Uterus (tissue), 4 donors: ENCODE data around the gene DNAJB8. TPM values are rescaled to one million over a fixed set of nuclear protein-coding genes. Genes with fewer than 3 reads are reported as not detected.

ENCODE experiments used
- DNase-seq, 2 donors: peaks; one replicate each; pipeline ENCODE4 v3.0.0-alpha.2; 2019 to 2020
- H3K27ac ChIP-seq, 2 donors: fragments of 200-600 bp; sonication (generic); 1 replicate in 1 of 2; 2 replicates in 1 of 2; pipeline ENCODE4 v1.5.1; 2016 to 2018
- H3K27me3 ChIP-seq, 2 donors: fragments of 200-600 bp; sonication (generic); one replicate each; pipeline ENCODE4 v1.5.1; 2018 to 2019; ENCODE audit warnings: control low read depth in 1 of 2
- H3K36me3 ChIP-seq, 2 donors: fragments of 200-600 bp; sonication (generic); one replicate each; pipeline ENCODE4 v1.5.1; 2019; ENCODE audit warnings: control low read depth in 1 of 2
- H3K4me1 ChIP-seq, 2 donors: fragments of 200-600 bp; sonication (generic); one replicate each; pipeline ENCODE4 v1.5.1; 2018 to 2019; ENCODE audit warnings: control low read depth in 1 of 2
- H3K4me3 ChIP-seq, 2 donors: fragments of 200-600 bp; sonication (generic); 1 replicate in 1 of 2; 2 replicates in 1 of 2; pipeline ENCODE4 v1.5.1; 2018 to 2019; ENCODE audit warnings: mild to moderate bottlenecking in 1 of 2
- H3K9me3 ChIP-seq, 2 donors: fragments of 200-600 bp; sonication (generic); one replicate each; pipeline ENCODE4 v1.5.1; 2019; ENCODE audit warnings: control low read depth in 1 of 2
- CTCF ChIP-seq, 4 experiments: fragments of 200-600 bp in 2 of 4; fragments of 450-650 bp in 2 of 4; sonication (generic) in 2 of 4; IDR thresholded peaks; one replicate each; pipeline ENCODE4 v1.5.1; 2016 to 2019; ENCODE audit warnings: antibody characterized with exemption in 4 of 4, mild to moderate bottlenecking in 2 of 4, moderate library complexity in 1 of 4
- POLR2A ChIP-seq, 2 donors: fragments of 450-650 bp; IDR thresholded peaks; one replicate each; pipeline ENCODE4 v1.6.1; 2016; ENCODE audit warnings: antibody characterized with exemption in 2 of 2, mild to moderate bottlenecking in 1 of 2, moderate library complexity in 1 of 2
- intact Hi-C: fragments of 100-400 bp; cut with DNase I; formaldehyde crosslinking; loops from one replicate; pipeline ENCODE4 v1.15.1; 2023; ENCODE audit warnings: low total_unique reads
- total RNA-seq, 4 donors: library from RNA; depleted of rRNA in 3 of 4; stranded (reverse); fragments of >200 nt in 3 of 4; gene quantifications; one replicate each; pipeline versions ENCODE4 v1.1.0 to v1.2.4, GENCODE V29; 2014 to 2023
- donor health status: DM: yes; HTN: yes; CAD: no.

Gene DNAJB8
- total RNA-seq, 4 donors from 2014 or later = not detected

- no peak for DNase-seq
- H3K36me3 ChIP-seq = no peaks in the 10 kb centered on the region
- H3K9me3 ChIP-seq = no peaks in the 10 kb centered on the region
- no peak overlapping the region for H3K27ac ChIP-seq
- no peak for TF ChIP-seq CTCF (IDR thresholded peaks at IDR 0.05)
- TF ChIP-seq POLR2A (IDR thresholded peaks at IDR 0.05) = no peak
- H3K27me3 ChIP-seq = no peaks in the 10 kb centered on the region
- H3K4me1 ChIP-seq = no peaks in the 10 kb centered on the region
- H3K4me3 ChIP-seq = no peak overlapping the region
- intact Hi-C loops = no loop called here
These were observed 13.0 kb downstream of the DNAJB8 start for GRCh38 chr3:128453501-128454309.

GRCh38 chr3:128452678-128453275 is 13.9 kb downstream of the DNAJB8 start:
- intact Hi-C loops = no loop called here
- no peak for DNase-seq
- no peak for TF ChIP-seq POLR2A (IDR thresholded peaks at IDR 0.05)
- TF ChIP-seq CTCF (IDR thresholded peaks at IDR 0.05) = no peak
- Histone ChIP-seq H3K4me3 (no peak overlapping the region), H3K27me3 (no peaks in the 10 kb centered on the region), H3K9me3 (no peaks in the 10 kb centered on the region), H3K36me3 (no peaks in the 10 kb centered on the region), H3K27ac (no peak overlapping the region), H3K4me1 (no peaks in the 10 kb centered on the region)

GRCh38 chr3:128452120-128452519 is 14.6 kb downstream of the DNAJB8 start:
- no peak for TF ChIP-seq CTCF (IDR thresholded peaks at IDR 0.05)
- no peak for TF ChIP-seq POLR2A (IDR thresholded peaks at IDR 0.05)
- Histone ChIP-seq H3K36me3 (no peaks in the 10 kb centered on the region), H3K27me3 (no peaks in the 10 kb centered on the region)

GRCh38 chr3:128449111-128449638 is 17.5 kb downstream of the DNAJB8 start:
- H3K4me3 ChIP-seq = no peak overlapping the region
- H3K27me3 ChIP-seq = no peaks in the 10 kb centered on the region
- DNase-seq = no peak
- no peaks in the 10 kb centered on the region for H3K36me3 ChIP-seq
- H3K4me1 ChIP-seq = no peaks in the 10 kb centered on the region
- TF ChIP-seq CTCF (IDR thresholded peaks at IDR 0.05) (no peak), POLR2A (IDR thresholded peaks at IDR 0.05) (no peak)
- no peaks in the 10 kb centered on the region for H3K9me3 ChIP-seq
- H3K27ac ChIP-seq = no peak overlapping the region
- intact Hi-C loops = no loop called here

More at GRCh38 chr3:128452120-128452519, 14.6 kb downstream of the DNAJB8 start:
- Histone ChIP-seq H3K4me3 (no peak overlapping the region), H3K27ac (no peak overlapping the region), H3K4me1 (no peaks in the 10 kb centered on the region), H3K9me3 (no peaks in the 10 kb centered on the region)
- DNase-seq = no peak
- intact Hi-C loops = no loop called here

GRCh38 chr3:128448491-128448890 is 18.2 kb downstream of the DNAJB8 start:
- no peak for DNase-seq
- H3K4me3 ChIP-seq = no peak overlapping the region
- no peak overlapping the region for H3K27ac ChIP-seq
- no peaks in the 10 kb centered on the region for H3K4me1 ChIP-seq
- H3K9me3 ChIP-seq = no peaks in the 10 kb centered on the region
- intact Hi-C loops = no loop called here
- TF ChIP-seq POLR2A (IDR thresholded peaks at IDR 0.05) (no peak), CTCF (IDR thresholded peaks at IDR 0.05) (no peak)
- no peaks in the 10 kb centered on the region for H3K27me3 ChIP-seq
- no peaks in the 10 kb centered on the region for H3K36me3 ChIP-seq
